GM21723 (cell line): ENCODE results near the gene PIK3CD.
"Not testable (repeated sequence)": the region's sequence is repeated elsewhere in the genome, so short reads cannot be mapped to it uniquely, and the experiment has no call there.

Experiments used
- ATAC-seq: cut with Tn5 transposase; IDR thresholded peaks from one replicate; pipeline ENCODE4 v1.9.1; 2021; ENCODE audit warnings: mild to moderate bottlenecking, moderate library complexity; ENCODE audit not compliant: unreplicated experiment

PIK3CD gene

DNA sequence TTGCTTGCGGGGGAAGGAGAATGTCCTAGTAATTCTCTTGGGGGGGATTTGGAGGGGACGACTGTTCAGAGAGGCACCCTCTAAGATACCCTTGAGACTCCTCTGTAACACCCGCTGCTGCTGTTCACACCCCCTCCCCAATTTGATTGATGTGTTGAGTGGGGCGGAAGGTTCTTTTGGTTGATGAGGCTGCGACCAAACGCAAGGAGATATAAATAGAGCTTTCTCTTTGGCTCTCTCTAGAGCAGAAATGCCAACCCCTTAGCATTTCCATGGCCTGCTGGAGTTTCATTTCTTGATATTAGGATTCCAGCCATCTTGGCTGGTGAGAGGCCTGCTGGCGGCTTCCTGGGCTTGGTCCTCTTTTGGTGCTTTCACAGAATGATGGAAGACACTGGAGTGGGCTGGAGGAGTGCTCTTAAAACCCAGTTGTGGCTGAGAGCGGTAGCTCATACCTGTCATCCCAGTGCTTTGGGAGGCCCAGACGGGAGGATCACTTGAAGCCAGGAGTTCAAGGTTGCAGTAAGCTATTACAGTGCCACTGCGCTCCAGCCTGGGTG, 2.0 kb downstream of the PIK3CD start:
- ATAC-seq: no peak

GRCh38 chr1:9654051-9654833, 2.7 kb downstream of the PIK3CD start:
- no peak for ATAC-seq

- ATAC-seq: no peak
Observed at GRCh38 chr1:9654834-9655723, 3.5 kb downstream of the PIK3CD start.

DNA sequence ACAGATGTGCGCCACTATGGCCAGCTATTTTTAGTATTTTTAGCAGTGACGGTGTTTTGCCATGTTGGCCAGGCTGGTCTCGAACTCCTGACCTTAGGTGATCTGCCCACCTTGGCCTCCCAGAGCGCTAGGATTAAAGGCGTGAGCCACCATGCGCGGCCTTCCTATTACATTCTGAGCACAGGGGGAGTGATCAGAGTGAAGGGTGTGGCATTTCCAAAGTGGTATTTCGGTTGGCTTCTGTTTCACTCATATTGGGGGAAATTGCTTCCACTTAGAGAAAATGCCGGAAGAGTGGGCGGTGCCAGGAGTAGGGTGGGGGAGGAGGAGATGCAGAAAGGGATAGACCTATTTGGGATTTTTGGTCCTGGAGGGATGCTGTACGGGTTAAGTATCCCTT, 4.3 kb downstream of the PIK3CD start:
- no peak for ATAC-seq

GRCh38 chr1:9657521-9658032, 6.0 kb downstream of the PIK3CD start:
- no peak for ATAC-seq

- ATAC-seq: no peak
Observed at GRCh38 chr1:9658199-9658598, 6.7 kb downstream of the PIK3CD start.

GRCh38 chr1:9659328-9659727, 7.8 kb downstream of the PIK3CD start:
- no peak for ATAC-seq

DNA sequence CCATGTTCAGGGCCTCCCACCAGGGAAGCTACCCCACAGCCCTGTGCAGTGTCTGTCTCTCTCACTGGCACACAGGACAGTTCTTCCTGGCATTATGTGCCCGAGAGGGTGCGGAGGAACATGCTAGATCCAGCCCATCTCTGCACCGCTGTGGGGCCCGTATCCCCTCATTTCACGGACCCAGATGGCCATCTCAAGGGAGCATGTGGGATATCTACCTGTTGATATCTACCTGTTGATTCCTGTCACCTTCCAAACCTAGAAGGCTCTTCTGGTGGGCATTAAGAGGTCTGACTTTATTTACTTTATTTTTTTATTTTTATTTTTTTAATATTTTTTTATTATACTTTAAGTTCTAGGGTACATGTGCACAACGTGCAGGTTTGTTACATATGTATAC, 11.7 kb downstream of the PIK3CD start:
- no peak for ATAC-seq

- ATAC-seq: no peak
Observed at GRCh38 chr1:9665193-9665592, 13.7 kb downstream of the PIK3CD start.

DNA sequence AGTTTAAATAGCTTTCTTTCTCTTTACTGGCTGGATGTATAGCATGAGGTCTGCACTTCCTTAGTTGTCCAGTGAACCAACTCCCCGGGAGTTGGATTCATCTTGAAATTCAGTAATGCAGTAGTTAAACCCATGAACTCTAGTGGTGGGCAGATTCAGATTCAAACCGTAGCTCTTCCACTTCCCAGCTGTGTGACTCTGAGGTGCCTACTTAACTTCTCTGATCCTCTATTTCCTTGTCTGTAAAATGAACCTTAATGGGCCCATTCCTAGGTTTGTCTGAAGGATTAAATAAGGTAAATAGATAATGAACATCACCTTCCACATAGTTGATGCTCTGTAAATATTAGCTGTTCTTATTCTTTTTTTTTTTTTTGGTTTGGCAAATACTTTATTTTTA, 16.5 kb downstream of the PIK3CD start:
- ATAC-seq: no peak

DNA sequence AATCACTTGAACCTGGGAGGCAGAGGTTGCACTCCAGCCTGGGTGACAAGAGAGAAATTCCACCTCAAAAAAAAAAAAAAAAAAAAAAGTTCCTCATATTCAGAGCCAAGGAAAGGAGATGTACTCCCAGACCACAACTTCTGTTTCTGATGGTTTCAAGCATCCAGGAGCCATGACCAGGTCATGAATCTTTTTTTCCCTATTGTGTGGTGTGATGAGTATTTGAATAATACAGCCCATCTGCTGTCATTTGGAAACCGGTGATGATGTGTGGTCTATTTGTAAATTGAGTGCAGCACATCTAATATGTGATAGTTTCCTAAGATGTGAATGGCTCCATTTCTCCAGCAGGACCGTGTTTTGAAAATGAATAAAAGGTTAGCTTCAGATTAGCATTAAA, 18.6 kb downstream of the PIK3CD start:
- ATAC-seq: no peak

GRCh38 chr1:9671377-9672140, 20.0 kb downstream of the PIK3CD start:
- no peak for ATAC-seq

DNA sequence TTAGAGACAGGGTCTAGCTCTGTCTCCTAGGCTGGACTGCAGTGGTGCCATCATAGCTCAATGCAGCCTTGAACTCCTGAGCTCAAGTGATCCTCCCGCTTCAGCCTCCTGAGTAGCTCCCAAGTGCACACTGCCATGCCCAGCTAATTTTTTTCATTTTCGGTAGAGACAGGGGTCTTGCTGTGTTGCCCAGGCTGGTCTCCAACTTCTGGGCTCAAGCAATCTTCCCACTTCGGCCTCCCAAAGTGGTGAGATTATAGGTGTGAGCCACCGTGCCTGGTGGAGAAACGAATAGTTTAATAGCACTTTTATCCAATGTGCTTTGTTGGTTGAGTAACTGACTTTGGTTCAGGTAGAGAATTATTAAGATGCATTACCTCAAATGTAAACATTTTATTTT, 20.9 kb downstream of the PIK3CD start:
- ATAC-seq: no peak

DNA sequence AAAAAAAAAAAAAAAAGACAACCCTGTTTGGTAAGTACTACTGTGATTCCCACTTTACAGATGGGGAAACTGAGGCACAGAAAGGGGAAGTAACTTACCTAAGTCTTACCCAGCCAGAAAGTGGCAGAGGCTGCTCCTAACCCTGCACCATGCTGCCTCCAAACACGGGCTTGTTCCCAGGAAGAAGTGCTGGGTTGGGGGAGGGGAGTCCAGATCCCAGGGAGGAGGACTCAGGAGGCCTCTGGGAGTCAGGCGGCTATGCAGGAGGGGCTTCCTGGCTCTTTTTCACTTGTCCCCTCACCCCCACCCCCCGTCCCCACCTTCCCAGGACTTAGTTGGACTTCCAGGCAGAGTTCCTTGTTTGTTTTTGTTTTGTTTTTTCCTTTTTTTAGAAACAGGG, 23.9 kb downstream of the PIK3CD start:
- ATAC-seq: no peak

- ATAC-seq: not testable (repeated sequence)
Observed at GRCh38 chr1:9676128-9676527, 24.6 kb downstream of the PIK3CD start.

- ATAC-seq: no peak
Observed at GRCh38 chr1:9676815-9677393, 25.4 kb downstream of the PIK3CD start.

- ATAC-seq: no peak
Observed at GRCh38 chr1:9680091-9680490, 28.6 kb downstream of the PIK3CD start.

DNA sequence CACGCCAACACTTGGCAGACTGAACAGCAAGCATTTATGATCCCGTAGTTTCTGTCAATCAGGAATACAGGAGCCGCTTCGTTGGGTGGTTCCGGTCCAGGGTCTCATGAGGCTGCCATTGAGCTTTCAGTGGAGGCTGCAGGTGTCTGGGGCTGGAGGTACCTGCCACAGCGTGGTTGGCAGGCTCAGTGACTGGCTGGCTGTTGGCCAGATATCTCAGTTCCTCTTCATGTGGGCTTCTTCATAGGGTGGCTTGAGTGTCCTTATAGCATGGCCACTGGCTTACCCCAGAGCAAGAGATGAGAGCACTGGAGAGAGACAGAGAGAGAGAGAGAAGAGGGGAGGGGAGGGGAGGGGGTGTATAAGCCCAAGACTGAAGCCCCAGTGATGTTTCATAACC, 29.3 kb downstream of the PIK3CD start:
- no peak for ATAC-seq

DNA sequence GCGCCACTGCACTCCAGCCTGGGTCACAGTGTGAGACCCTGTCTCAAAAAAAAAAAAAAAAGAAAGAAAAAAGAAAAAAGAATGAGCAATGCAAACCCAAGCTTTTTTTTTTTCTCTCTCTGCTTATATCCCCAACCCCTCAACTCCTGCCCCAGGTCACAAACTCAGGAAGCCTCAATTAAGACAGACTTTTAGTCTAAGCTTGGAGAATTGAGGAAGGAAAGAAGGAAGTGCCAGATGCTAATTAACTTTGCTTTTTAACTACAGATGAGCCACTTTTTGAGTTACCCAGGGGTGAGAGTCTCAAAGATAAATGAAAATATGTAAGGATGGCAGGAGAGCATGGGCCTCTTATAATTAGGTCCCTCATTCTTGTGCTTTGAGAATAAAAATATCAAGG, 33.3 kb downstream of the PIK3CD start:
- no peak for ATAC-seq

GRCh38 chr1:9687120-9687873, 35.8 kb downstream of the PIK3CD start:
- peak; percentile 36 for ATAC-seq
